GM12878 (cell line): ENCODE measurements around the gene B4GALNT4. TPM values are rescaled to one million over a fixed set of nuclear protein-coding genes. Genes with fewer than 3 reads are reported as not detected.

Experiments used
- BHLHE40 ChIP-seq, 2 experiments: fragments of 450-650 bp in 1 of 2; IDR thresholded peaks; 2 replicates each; pipeline ENCODE4 v1.6.1; 2011 to 2017; ENCODE audit warnings: low read depth in 2 of 2, borderline replicate concordance in 1 of 2, improper control_type of control experiment in 1 of 2, low read length in 1 of 2, mild to moderate bottlenecking in 1 of 2
- CBFB ChIP-seq: IDR thresholded peaks from 2 replicates; pipeline ENCODE4 v1.6.1; 2016; ENCODE audit warnings: antibody characterized with exemption, low read depth
- CBX5 ChIP-seq: sonication (generic); IDR thresholded peaks from 2 replicates; pipeline ENCODE4 v1.6.1; 2016; ENCODE audit warnings: low read depth, moderate library complexity, mild to moderate bottlenecking, inconsistent platforms
- CHD1 ChIP-seq: IDR thresholded peaks from 2 replicates; pipeline ENCODE4 v1.6.1; 2012; ENCODE audit warnings: low read depth, low read length, improper control_type of control experiment
- CREM ChIP-seq: IDR thresholded peaks from 2 replicates; pipeline ENCODE4 v1.6.1; 2014; ENCODE audit warnings: antibody characterized with exemption, low read depth
- EGR1 ChIP-seq, 2 experiments: IDR thresholded peaks; 1 replicate in 1 of 2; 2 replicates in 1 of 2; pipeline ENCODE4 v1.6.1; 2011 to 2012; ENCODE audit warnings: low read depth in 2 of 2, low read length in 2 of 2, borderline replicate concordance in 1 of 2, mild to moderate bottlenecking in 1 of 2, moderate library complexity in 1 of 2
- ELK1 ChIP-seq: IDR thresholded peaks from 2 replicates; pipeline ENCODE4 v1.6.1; 2012; ENCODE audit warnings: low read depth, low read length, improper control_type of control experiment
- HDAC2 ChIP-seq: fragments of 200-600 bp; sonication (generic); IDR thresholded peaks from 2 replicates; pipeline ENCODE4 v1.6.1; 2017
- MYC ChIP-seq: IDR thresholded peaks from 2 replicates; pipeline ENCODE4 v1.6.1; 2011; ENCODE audit warnings: mild to moderate bottlenecking, low read length, moderate library complexity, inconsistent platforms; ENCODE audit not compliant: insufficient read depth, insufficient replicate concordance, insufficient read length, severe bottlenecking
- NBN ChIP-seq: fragments of 450-650 bp; IDR thresholded peaks from 2 replicates; pipeline ENCODE4 v1.6.1; 2016
- PKNOX1 ChIP-seq: fragments of 450-650 bp; IDR thresholded peaks from 2 replicates; pipeline ENCODE4 v1.6.1; 2016; ENCODE audit warnings: mild to moderate bottlenecking
- POLR2A ChIP-seq: IDR thresholded peaks from 2 replicates; pipeline ENCODE4 v1.6.1; 2011; ENCODE audit warnings: low read depth, mild to moderate bottlenecking, low read length
- RAD21 ChIP-seq: IDR thresholded peaks from 2 replicates; pipeline ENCODE4 v1.6.1; 2011; ENCODE audit warnings: mild to moderate bottlenecking, low read depth, low read length, moderate library complexity; ENCODE audit not compliant: insufficient read depth
- RAD51 ChIP-seq: fragments of 450-650 bp; IDR thresholded peaks from 2 replicates; pipeline ENCODE4 v1.6.1; 2016; ENCODE audit warnings: moderate library complexity, mild to moderate bottlenecking, inconsistent platforms
- SIX5 ChIP-seq: IDR thresholded peaks from 2 replicates; pipeline ENCODE4 v1.6.1; 2011; ENCODE audit warnings: mild to moderate bottlenecking, low read depth, low read length, moderate library complexity; ENCODE audit not compliant: severe bottlenecking
- SPI1 ChIP-seq: IDR thresholded peaks from 2 replicates; pipeline ENCODE4 v1.6.1; 2011; ENCODE audit warnings: low read depth, mild to moderate bottlenecking, low read length, moderate library complexity, borderline replicate concordance; ENCODE audit not compliant: insufficient read depth
- SREBF2 ChIP-seq: IDR thresholded peaks from 2 replicates; pipeline ENCODE4 v1.6.1; 2012; ENCODE audit warnings: mild to moderate bottlenecking, low read length
- SUPT20H ChIP-seq: IDR thresholded peaks from 2 replicates; pipeline ENCODE4 v1.6.1; 2011; ENCODE audit warnings: low read depth, mild to moderate bottlenecking, low read length, moderate library complexity, borderline replicate concordance; ENCODE audit not compliant: control insufficient read depth
- USF2 ChIP-seq: IDR thresholded peaks from 2 replicates; pipeline ENCODE4 v1.6.1; 2011; ENCODE audit warnings: low read depth, low read length, improper control_type of control experiment, borderline replicate concordance
- YY1 ChIP-seq: IDR thresholded peaks from 2 replicates; pipeline ENCODE4 v1.6.1; 2011; ENCODE audit warnings: low read depth, mild to moderate bottlenecking, low read length
- ZNF217 ChIP-seq: fragments of 450-650 bp; IDR thresholded peaks from 2 replicates; pipeline ENCODE4 v1.6.1; 2017; ENCODE audit warnings: antibody characterized with exemption, mild to moderate bottlenecking
- polyA plus RNA-seq, 11 experiments: library from polyadenylated mRNA; depleted of rRNA in 4 of 11; unstranded in 6 of 11; stranded (reverse) in 5 of 11; fragments of >200 nt; fragmentation: Nextera tagmentation in 4 of 11; fragmentation: Illumina TruSeq in 1 of 11; extraction: Ambion mirVana in 4 of 11; extraction: Trizol in 1 of 11; gene quantifications; 1 replicate in 1 of 11; 2 replicates in 10 of 11; pipeline versions ENCODE4 v1.2.1 to v1.2.3, GENCODE V29; 2011 to 2016; ENCODE audit warnings: inconsistent platforms in 2 of 11, missing spikeins in 2 of 11, low read depth in 1 of 11
- total RNA-seq, 4 experiments: library from RNA; depleted of rRNA in 3 of 4; stranded (reverse); fragments of >200 nt in 3 of 4; fragmentation: Illumina TruSeq in 1 of 4; extraction: Trizol in 1 of 4; gene quantifications; 2 replicates each; pipeline versions ENCODE4 v1.2.1 to v1.2.3, GENCODE V29; 2013 to 2021
- TF ChIP-seq, protein P1 (sequence below): fragments of 450-650 bp; IDR thresholded peaks from 2 replicates; pipeline ENCODE4 v1.6.1; 2017; ENCODE audit warnings: borderline replicate concordance
- TF ChIP-seq, protein P2 (sequence below): fragments of 450-650 bp; formaldehyde crosslinking; IDR thresholded peaks from 2 replicates; pipeline ENCODE4 v1.5.0; 2022; ENCODE audit warnings: mild to moderate bottlenecking, missing genetic modification characterization

The B4GALNT4 gene
- total and polyA plus RNA-seq, 10 of the 15 experiments (the other 5 are each of a cell fraction or from before 2014, with no cell fraction given): 0.04 to 0.82 (median 0.40) TPM; not detected in 6

DNA sequence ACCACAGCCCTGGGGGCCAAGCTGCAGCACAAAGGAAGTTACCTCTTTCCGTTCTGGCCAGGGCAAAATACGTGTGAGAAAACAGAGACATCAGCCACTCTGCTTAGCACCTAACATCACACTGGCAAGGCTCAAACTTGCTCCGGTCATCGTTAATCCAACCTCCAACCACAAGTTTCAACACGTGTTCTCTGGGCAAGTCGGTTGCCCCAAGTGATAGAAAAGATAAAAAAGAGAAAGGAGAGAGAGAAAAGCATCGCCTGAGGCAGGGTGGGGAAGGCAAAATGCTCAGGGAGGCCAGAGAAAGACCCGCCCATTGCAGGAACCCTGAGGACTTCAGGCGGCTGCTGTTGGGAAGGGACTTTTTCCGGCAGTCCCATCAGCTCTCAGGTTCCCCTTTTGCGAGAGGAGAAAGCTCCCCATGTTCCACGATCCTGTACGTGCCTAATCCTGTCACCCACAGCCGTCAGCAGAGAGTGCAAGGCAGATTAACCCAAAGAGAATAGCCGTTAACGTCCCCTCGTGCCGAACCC, 18.5 kb upstream of the B4GALNT4 start (continued):
- TF ChIP-seq CREM (no peak), POLR2A (peak; percentile 58; the same call in 1 of the 2 replicates), MYC (no peak), ELK1 (no peak), SIX5 (no peak), EGR1 (IDR thresholded peaks at IDR 0.05; ENCODE audit: borderline replicate concordance in 1 of 2, low read depth in 2 of 2, low read length in 2 of 2) (no peak), CHD1 (no peak), RAD51 (peak; percentile 79), PKNOX1 (peak; percentile 56; the same call in 1 of the 2 replicates), CBFB (no peak), CBX5 (no peak), SPI1 (peak; percentile 39; the same call in 1 of the 2 replicates), ZNF217 (no peak), USF2 (peak; percentile 25; the same call in 1 of the 2 replicates), RAD21 (no peak), YY1 (no peak), NBN (peak; percentile 86), SUPT20H (no peak), SREBF2 (no peak), HDAC2 (no peak), BHLHE40 (IDR thresholded peaks at IDR 0.05; ENCODE audit: borderline replicate concordance in 1 of 2, low read depth in 2 of 2, low read length in 1 of 2) (peak; percentile 62 to 75; a peak in 3 of 4 replicates)
- TF ChIP-seq, protein P1, sequence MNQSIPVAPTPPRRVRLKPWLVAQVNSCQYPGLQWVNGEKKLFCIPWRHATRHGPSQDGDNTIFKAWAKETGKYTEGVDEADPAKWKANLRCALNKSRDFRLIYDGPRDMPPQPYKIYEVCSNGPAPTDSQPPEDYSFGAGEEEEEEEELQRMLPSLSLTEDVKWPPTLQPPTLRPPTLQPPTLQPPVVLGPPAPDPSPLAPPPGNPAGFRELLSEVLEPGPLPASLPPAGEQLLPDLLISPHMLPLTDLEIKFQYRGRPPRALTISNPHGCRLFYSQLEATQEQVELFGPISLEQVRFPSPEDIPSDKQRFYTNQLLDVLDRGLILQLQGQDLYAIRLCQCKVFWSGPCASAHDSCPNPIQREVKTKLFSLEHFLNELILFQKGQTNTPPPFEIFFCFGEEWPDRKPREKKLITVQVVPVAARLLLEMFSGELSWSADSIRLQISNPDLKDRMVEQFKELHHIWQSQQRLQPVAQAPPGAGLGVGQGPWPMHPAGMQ: no peak
- TF ChIP-seq, protein P2, sequence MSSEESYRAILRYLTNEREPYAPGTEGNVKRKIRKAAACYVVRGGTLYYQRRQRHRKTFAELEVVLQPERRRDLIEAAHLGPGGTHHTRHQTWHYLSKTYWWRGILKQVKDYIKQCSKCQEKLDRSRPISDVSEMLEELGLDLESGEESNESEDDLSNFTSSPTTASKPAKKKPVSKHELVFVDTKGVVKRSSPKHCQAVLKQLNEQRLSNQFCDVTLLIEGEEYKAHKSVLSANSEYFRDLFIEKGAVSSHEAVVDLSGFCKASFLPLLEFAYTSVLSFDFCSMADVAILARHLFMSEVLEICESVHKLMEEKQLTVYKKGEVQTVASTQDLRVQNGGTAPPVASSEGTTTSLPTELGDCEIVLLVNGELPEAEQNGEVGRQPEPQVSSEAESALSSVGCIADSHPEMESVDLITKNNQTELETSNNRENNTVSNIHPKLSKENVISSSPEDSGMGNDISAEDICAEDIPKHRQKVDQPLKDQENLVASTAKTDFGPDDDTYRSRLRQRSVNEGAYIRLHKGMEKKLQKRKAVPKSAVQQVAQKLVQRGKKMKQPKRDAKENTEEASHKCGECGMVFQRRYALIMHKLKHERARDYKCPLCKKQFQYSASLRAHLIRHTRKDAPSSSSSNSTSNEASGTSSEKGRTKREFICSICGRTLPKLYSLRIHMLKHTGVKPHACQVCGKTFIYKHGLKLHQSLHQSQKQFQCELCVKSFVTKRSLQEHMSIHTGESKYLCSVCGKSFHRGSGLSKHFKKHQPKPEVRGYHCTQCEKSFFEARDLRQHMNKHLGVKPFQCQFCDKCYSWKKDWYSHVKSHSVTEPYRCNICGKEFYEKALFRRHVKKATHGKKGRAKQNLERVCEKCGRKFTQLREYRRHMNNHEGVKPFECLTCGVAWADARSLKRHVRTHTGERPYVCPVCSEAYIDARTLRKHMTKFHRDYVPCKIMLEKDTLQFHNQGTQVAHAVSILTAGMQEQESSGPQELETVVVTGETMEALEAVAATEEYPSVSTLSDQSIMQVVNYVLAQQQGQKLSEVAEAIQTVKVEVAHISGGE: no peak
